Measurements from ENCODE around the gene CGA. TPM values are rescaled to one million over a fixed set of nuclear protein-coding genes. Genes with fewer than 3 reads are reported as not detected.

Gene CGA
- total and polyA plus RNA-seq, 2 donors (not counting 1 experiment from before 2014, with no cell fraction given), result not detected

GRCh38 chr6:87103977-87104601, 9.2 kb upstream of the CGA start:
- H3K4me3 ChIP-seq (ENCODE audit: control extremely low read depth in 1 of 5, extremely low read depth in 1 of 5, insufficient read depth in 1 of 5, low read depth in 2 of 5, low read length in 4 of 5), result no peak overlapping the region
- ChIA-PET POLR2A (no interaction called here), CTCF (interaction anchor here (0.8 kb wide), 1 partner anchor 25 kb away, joined by 3 read pairs; no protein-coding TSS in a partner anchor)
- H3K4me2 ChIP-seq (replicated peaks; ENCODE audit: low read depth, low read length, poor library complexity, severe bottlenecking), result no peak overlapping the region
- no peaks in the 10 kb centered on the region for H3K27me3 ChIP-seq (replicated peaks in 1 of 4; ENCODE audit: control extremely low read depth in 1 of 4, control insufficient read depth in 3 of 4, insufficient read depth in 4 of 4, low read length in 3 of 4)
- H3K4me3 Mint-ChIP-seq, result no peak overlapping the region
- no peaks in the 10 kb centered on the region for H3K79me2 ChIP-seq (ENCODE audit: control insufficient read depth, insufficient read depth, low read length)
- ATAC-seq (ENCODE audit: low read depth) (no peak), DNase-seq (no peak)
- no peak overlapping the region for H2AFZ ChIP-seq (ENCODE audit: insufficient read depth, low read depth, low read length, poor library complexity, severe bottlenecking)
- H3K27ac ChIP-seq (ENCODE audit: low read length in 2 of 2), result no peak overlapping the region
- peaks cover 5 to 6% of the 10 kb centered on the region in 2 donors for H3K4me1 ChIP-seq (ENCODE audit: control insufficient read depth in 2 of 2, insufficient read depth in 2 of 2, low read length in 2 of 2)
- H3K9ac ChIP-seq (ENCODE audit: low read length), result no peak overlapping the region
- H3K36me3 ChIP-seq (replicated peaks in 1 of 2; ENCODE audit: control extremely low read depth in 1 of 2, control insufficient read depth in 1 of 2, extremely low read depth in 1 of 2, insufficient read depth in 2 of 2, low read length in 1 of 2), result no peaks in the 10 kb centered on the region
- H4K20me1 ChIP-seq (ENCODE audit: control insufficient read depth, insufficient read depth, low read length, poor library complexity, severe bottlenecking), result no peaks in the 10 kb centered on the region
- H3K27me3 Mint-ChIP-seq, result no peaks in the 10 kb centered on the region
- no peak overlapping the region for H3K27ac Mint-ChIP-seq
- intact Hi-C loops (cut with micrococcal nuclease), result no loop called here
- no peaks in the 10 kb centered on the region for H3K9me3 ChIP-seq (ENCODE audit: control extremely low read depth in 1 of 3, control insufficient read depth in 2 of 3, insufficient read depth in 1 of 3, low read length in 2 of 3)
- no peak for TF ChIP-seq CTCF (IDR thresholded peaks at IDR 0.05)
- no peak for TF ChIP-seq EZH2 (IDR thresholded peaks at IDR 0.05; ENCODE audit: borderline replicate concordance, insufficient read depth, low read depth, low read length, poor library complexity, severe bottlenecking)
- peaks cover 15% of the 10 kb centered on the region for H3K4me1 Mint-ChIP-seq
- no peaks in the 10 kb centered on the region for H3K9me3 Mint-ChIP-seq (ENCODE audit: insufficient read depth)
- WGBS (ENCODE audit: insufficient coverage), result no CpG with 5 or more reads among the region's 4 CpGs

DNA sequence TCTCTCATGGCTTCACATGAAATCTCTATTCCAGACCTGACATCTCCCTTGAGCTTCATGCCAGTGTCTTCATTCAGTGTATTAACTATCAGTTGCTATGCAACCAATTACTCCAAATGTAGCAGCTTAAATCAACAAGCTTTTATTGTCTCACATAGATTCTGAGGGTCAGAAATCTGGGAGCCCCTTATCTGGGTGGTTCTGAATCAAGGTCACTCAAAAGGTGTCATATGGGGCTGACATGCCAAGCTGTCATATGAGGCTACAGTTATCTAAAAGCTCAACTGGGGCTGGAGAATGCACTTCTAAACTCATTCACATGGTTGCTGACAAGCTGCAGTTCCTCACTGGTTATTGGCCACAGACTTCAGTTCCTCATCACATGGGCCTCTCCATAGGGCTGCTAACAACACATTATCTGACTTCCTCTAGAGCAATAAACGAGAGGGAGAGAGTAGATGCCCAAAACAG, 7.3 kb upstream of the CGA start:
- H2AFZ ChIP-seq (ENCODE audit: insufficient read depth, low read depth, low read length, poor library complexity, severe bottlenecking), result peak overlapping the region; percentile 24
- TF ChIP-seq CTCF (IDR thresholded peaks at IDR 0.05) (no peak), EZH2 (IDR thresholded peaks at IDR 0.05; ENCODE audit: borderline replicate concordance, insufficient read depth, low read depth, low read length, poor library complexity, severe bottlenecking) (no peak)
- no peaks in the 10 kb centered on the region for H3K9me3 Mint-ChIP-seq (ENCODE audit: insufficient read depth)

More for the DNA sequence above, 7.3 kb upstream of the CGA start:
- H3K27me3 Mint-ChIP-seq, result no peaks in the 10 kb centered on the region
- H3K79me2 ChIP-seq (ENCODE audit: control insufficient read depth, insufficient read depth, low read length), result no peaks in the 10 kb centered on the region
- ChIA-PET POLR2A (no interaction called here), CTCF (interaction anchor here (0.6 to 1.6 kb wide), 2 partner anchors 23 to 1334 kb away, joined by 3 to 4 read pairs; no protein-coding TSS in a partner anchor)
- no peaks in the 10 kb centered on the region for H3K27me3 ChIP-seq (replicated peaks in 1 of 4; ENCODE audit: control extremely low read depth in 1 of 4, control insufficient read depth in 3 of 4, insufficient read depth in 4 of 4, low read length in 3 of 4)
- H3K9ac ChIP-seq (ENCODE audit: low read length), result no peak overlapping the region
- H3K9me3 ChIP-seq (ENCODE audit: control extremely low read depth in 1 of 3, control insufficient read depth in 2 of 3, insufficient read depth in 1 of 3, low read length in 2 of 3), result no peaks in the 10 kb centered on the region
- H3K4me1 ChIP-seq (ENCODE audit: control insufficient read depth in 2 of 2, insufficient read depth in 2 of 2, low read length in 2 of 2), result peaks cover 6 to 9% of the 10 kb centered on the region in 2 donors
- H4K20me1 ChIP-seq (ENCODE audit: control insufficient read depth, insufficient read depth, low read length, poor library complexity, severe bottlenecking), result no peaks in the 10 kb centered on the region
- H3K4me1 Mint-ChIP-seq, result peaks cover 19% of the 10 kb centered on the region
- H3K27ac Mint-ChIP-seq, result no peak overlapping the region
- H3K36me3 ChIP-seq (replicated peaks in 1 of 2; ENCODE audit: control extremely low read depth in 1 of 2, control insufficient read depth in 1 of 2, extremely low read depth in 1 of 2, insufficient read depth in 2 of 2, low read length in 1 of 2), result no peaks in the 10 kb centered on the region
- H3K27ac ChIP-seq (ENCODE audit: low read length in 2 of 2), result no peak overlapping the region
- H3K4me2 ChIP-seq (replicated peaks; ENCODE audit: low read depth, low read length, poor library complexity, severe bottlenecking), result no peak overlapping the region
- no peak for DNase-seq
- ATAC-seq (ENCODE audit: low read depth), result peak; percentile 45
- intact Hi-C loops (cut with micrococcal nuclease), result no loop called here
- no peak overlapping the region for H3K4me3 Mint-ChIP-seq
- WGBS (ENCODE audit: insufficient coverage), result no CpG with 5 or more reads among the region's 1 CpG
- H3K4me3 ChIP-seq (ENCODE audit: control extremely low read depth in 1 of 5, extremely low read depth in 1 of 5, insufficient read depth in 1 of 5, low read depth in 2 of 5, low read length in 4 of 5), result no peak overlapping the region
